IMR-90 (cell line): ENCODE data around the gene DCDC2. TPM values are rescaled to one million over a fixed set of nuclear protein-coding genes. Genes with fewer than 3 reads are reported as not detected.

ENCODE experiments used
- ATAC-seq: fragments of 200-7000 bp; cut with Tn5 transposase; 2 replicates; pipeline ENCODE4 v1.9.1; 2020; ENCODE audit warnings: low read depth, mild to moderate bottlenecking, moderate library complexity
- BruUV-seq: library from RNA; stranded (reverse); fragments of 400-500 nt; replicated peaks from 2 replicates; lab custom pipeline; 2021; lab: Mats Ljungman, UMichigan
- CTCF ChIA-PET: fragments of 300-600 bp; formaldehyde crosslinking; extraction: SDS; loops from one replicate; lab custom pipeline; 2021; ENCODE audit warnings: antibody characterized with exemption; lab: Yijun Ruan, JAX
- POLR2A ChIA-PET: fragments of 300-600 bp; sonication (Branson Sonifier 250); formaldehyde crosslinking; loops from one replicate; lab custom pipeline; 2022; ENCODE audit warnings: antibody characterized with exemption; ENCODE audit not compliant: unreplicated experiment; lab: Charles Lee
- DNase-seq: peaks from one replicate; pipeline ENCODE4 v3.0.0; 2013
- H2AFZ ChIP-seq: replicated peaks from 2 replicates; pipeline ENCODE3; 2013; ENCODE audit warnings: low read length, mild to moderate bottlenecking; ENCODE audit not compliant: poor library complexity
- H2AK5ac ChIP-seq: 2 replicates; pipeline ENCODE4 v1.6.1; 2013; ENCODE audit warnings: low read depth, low read length, inconsistent platforms
- H2AK9ac ChIP-seq: replicated peaks from 2 replicates; pipeline ENCODE3; 2013; ENCODE audit warnings: mild to moderate bottlenecking, low read depth, low read length, moderate library complexity; ENCODE audit not compliant: poor library complexity
- H2BK120ac ChIP-seq: 2 replicates; pipeline ENCODE4 v1.6.1; 2013; ENCODE audit warnings: low read depth, low read length, inconsistent platforms
- H2BK15ac ChIP-seq: 3 replicates; pipeline ENCODE4 v1.6.1; 2013; ENCODE audit warnings: low read depth, low read length, inconsistent platforms
- H2BK20ac ChIP-seq: 2 replicates; pipeline ENCODE4 v1.6.1; 2013; ENCODE audit warnings: low read depth, mild to moderate bottlenecking, inconsistent platforms, low read length, moderate library complexity
- H2BK5ac ChIP-seq: 2 replicates; pipeline ENCODE4 v1.6.1; 2013; ENCODE audit warnings: mild to moderate bottlenecking, low read depth, low read length, inconsistent platforms; ENCODE audit not compliant: poor library complexity, severe bottlenecking
- H3K14ac ChIP-seq: replicated peaks from 2 replicates; pipeline ENCODE4 v1.6.1; 2013; ENCODE audit warnings: low read depth, low read length, inconsistent platforms
- H3K18ac ChIP-seq: 2 replicates; pipeline ENCODE4 v1.6.1; 2013; ENCODE audit warnings: low read depth, low read length, control low read depth
- H3K23ac ChIP-seq: 2 replicates; pipeline ENCODE4 v1.6.1; 2013; ENCODE audit warnings: low read depth, low read length, inconsistent platforms
- H3K27ac ChIP-seq: 2 replicates; pipeline ENCODE4 v1.5.1; 2013; ENCODE audit warnings: mild to moderate bottlenecking, control low read depth, low read length; ENCODE audit not compliant: insufficient read depth
- H3K27me3 ChIP-seq: 2 replicates; pipeline ENCODE4 v1.6.1; 2013; ENCODE audit warnings: low read length; ENCODE audit not compliant: control insufficient read depth, insufficient read depth
- H3K36me3 ChIP-seq: 2 replicates; pipeline ENCODE4 v1.6.1; 2013; ENCODE audit warnings: low read length, mixed read lengths; ENCODE audit not compliant: control insufficient read depth, insufficient read depth
- H3K4ac ChIP-seq: 2 replicates; pipeline ENCODE4 v1.6.1; 2013; ENCODE audit warnings: low read depth, low read length, inconsistent platforms
- H3K4me1 ChIP-seq: 2 replicates; pipeline ENCODE4 v1.6.1; 2013; ENCODE audit warnings: low read length, mixed read lengths; ENCODE audit not compliant: control insufficient read depth, insufficient read depth
- H3K4me2 ChIP-seq: 2 replicates; pipeline ENCODE4 v1.6.1; 2013; ENCODE audit warnings: low read depth, mild to moderate bottlenecking, control low read depth, low read length, moderate library complexity
- H3K4me3 ChIP-seq: 2 replicates; pipeline ENCODE4 v1.5.1; 2013; ENCODE audit warnings: low read depth, mild to moderate bottlenecking, control low read depth, low read length, moderate library complexity; ENCODE audit not compliant: insufficient read depth
- H3K56ac ChIP-seq: 2 replicates; pipeline ENCODE4 v1.6.1; 2013; ENCODE audit warnings: low read length, inconsistent platforms; ENCODE audit not compliant: insufficient read depth; ENCODE audit errors: extremely low read depth
- H3K79me1 ChIP-seq, 2 experiments: 2 replicates each; pipeline ENCODE4 v1.6.1; 2013; ENCODE audit warnings: low read length in 2 of 2, inconsistent platforms in 1 of 2, low read depth in 1 of 2
- H3K9ac ChIP-seq: 2 replicates; pipeline ENCODE4 v1.6.1; 2013; ENCODE audit warnings: low read depth, low read length, control low read depth
- H3K9me1 ChIP-seq: 2 replicates; pipeline ENCODE4 v1.6.1; 2013; ENCODE audit warnings: low read length, inconsistent platforms; ENCODE audit not compliant: insufficient read depth
- H3K9me3 ChIP-seq: 2 replicates; pipeline ENCODE4 v1.6.1; 2013; ENCODE audit warnings: low read length; ENCODE audit not compliant: control insufficient read depth, insufficient read depth
- H4K20me1 ChIP-seq: 2 replicates; pipeline ENCODE4 v1.6.1; 2013; ENCODE audit warnings: low read length, inconsistent platforms; ENCODE audit not compliant: insufficient read depth
- H4K5ac ChIP-seq: 2 replicates; pipeline ENCODE4 v1.6.1; 2013; ENCODE audit warnings: mild to moderate bottlenecking, low read depth, low read length, control low read depth
- H4K8ac ChIP-seq, 2 experiments: 2 replicates each; pipeline ENCODE4 v1.6.1; 2013; ENCODE audit warnings: low read depth in 2 of 2, low read length in 2 of 2, control low read depth in 1 of 2, inconsistent platforms in 1 of 2
- H4K91ac ChIP-seq: 2 replicates; pipeline ENCODE4 v1.6.1; 2013; ENCODE audit warnings: low read depth, low read length, inconsistent platforms; ENCODE audit not compliant: insufficient read depth
- BHLHE40 ChIP-seq: fragments of 150-350 bp; IDR thresholded peaks from 2 replicates; pipeline ENCODE4 v1.6.1; 2016; ENCODE audit warnings: mild to moderate bottlenecking, low read depth, low read length
- CEBPB ChIP-seq: IDR thresholded peaks from 2 replicates; pipeline ENCODE4 v1.6.1; 2012; ENCODE audit warnings: low read depth, low read length, improper control_type of control experiment
- CHD1 ChIP-seq: IDR thresholded peaks from 2 replicates; pipeline ENCODE4 v1.6.1; 2012; ENCODE audit warnings: low read depth, low read length, improper control_type of control experiment
- FOS ChIP-seq: fragments of 150-350 bp; IDR thresholded peaks from 2 replicates; pipeline ENCODE4 v1.6.1; 2016; ENCODE audit warnings: low read depth, low read length
- MAFK ChIP-seq: IDR thresholded peaks from 2 replicates; pipeline ENCODE4 v1.6.1; 2012; ENCODE audit warnings: low read depth, low read length, improper control_type of control experiment
- MAZ ChIP-seq: IDR thresholded peaks from 2 replicates; pipeline ENCODE4 v1.6.1; 2012; ENCODE audit warnings: low read depth, mild to moderate bottlenecking, low read length, improper control_type of control experiment, moderate library complexity, borderline replicate concordance
- MXI1 ChIP-seq: IDR thresholded peaks from 2 replicates; pipeline ENCODE4 v1.6.1; 2012; ENCODE audit warnings: low read depth, mild to moderate bottlenecking, low read length, moderate library complexity, borderline replicate concordance
- NFE2L2 ChIP-seq: fragments of 150-350 bp; IDR thresholded peaks from 2 replicates; pipeline ENCODE4 v1.6.1; 2016; ENCODE audit warnings: low read depth, mild to moderate bottlenecking, low read length
- POLR2A ChIP-seq: IDR thresholded peaks from 2 replicates; pipeline ENCODE4 v1.6.1; 2012; ENCODE audit warnings: mild to moderate bottlenecking, low read depth, low read length
- RAD21 ChIP-seq: IDR thresholded peaks from 2 replicates; pipeline ENCODE4 v1.6.1; 2012; ENCODE audit warnings: low read length, improper control_type of control experiment
- RCOR1 ChIP-seq: IDR thresholded peaks from 2 replicates; pipeline ENCODE4 v1.6.1; 2012; ENCODE audit warnings: mild to moderate bottlenecking, low read length, improper control_type of control experiment; ENCODE audit not compliant: insufficient replicate concordance
- RFX5 ChIP-seq: IDR thresholded peaks from 2 replicates; pipeline ENCODE4 v1.8.0; 2012; ENCODE audit warnings: low read depth, mild to moderate bottlenecking, low read length, moderate library complexity
- SMC3 ChIP-seq: fragments of 150-350 bp; IDR thresholded peaks from 2 replicates; pipeline ENCODE4 v1.6.1; 2016; ENCODE audit warnings: low read depth, mild to moderate bottlenecking, antibody characterized with exemption, low read length, moderate library complexity
- WGBS, 2 experiments: methylation state at CpG; one replicate each; pipeline versions ENCODE4 v1.1.5 to v1.1.7; 2013; ENCODE audit warnings: missing lambda C conversion rate in 2 of 2; ENCODE audit not compliant: insufficient read length in 1 of 2; ENCODE audit errors: extremely low coverage in 2 of 2; 5-methylcytosine and 5-hydroxymethylcytosine counted together
- dilution Hi-C: fragments of 300-500 bp; cut with HindIII; formaldehyde crosslinking; loops from one replicate; pipeline ENCODE4 v1.14.3; 2018; ENCODE audit warnings: low sequenced_read_pairs; ENCODE audit not compliant: unreplicated experiment
- in situ Hi-C: fragments of 300-500 bp; cut with MboI; formaldehyde crosslinking; loops from 3 replicates; pipeline ENCODE4 v1.14.3; 2019; ENCODE audit warnings: low sequenced_read_pairs, inconsistent platforms, mixed read lengths
- intact Hi-C: fragments of 100-400 bp; cut with micrococcal nuclease; formaldehyde crosslinking; loops from 2 replicates; pipeline ENCODE4 v1.10.0; 2022
- polyA plus RNA-seq, 3 experiments: library from polyadenylated mRNA; depleted of rRNA; stranded (reverse); fragments of >200 nt; gene quantifications; 2 replicates each; pipeline ENCODE4 v1.2.3, GENCODE V29; 2012; ENCODE audit warnings: low replicate concordance in 1 of 3
- total RNA-seq: library from RNA; depleted of rRNA; stranded (reverse); fragments of >200 nt; gene quantifications from 2 replicates; pipeline ENCODE4 v1.2.3, GENCODE V29; 2012
- TF ChIP-seq, protein P1 (sequence below): conservative IDR thresholded peaks from 2 replicates; pipeline ENCODE4 v1.5.1; 2012; ENCODE audit warnings: mild to moderate bottlenecking, low read depth, low read length, improper control_type of control experiment
- TF ChIP-seq, protein P2 (sequence below): fragments of 150-350 bp; IDR thresholded peaks from 2 replicates; pipeline ENCODE4 v1.6.1; 2017; ENCODE audit warnings: mild to moderate bottlenecking, antibody characterized with exemption, low read length, low read depth
- TF ChIP-seq, protein P3 (sequence below): fragments of 150-350 bp; IDR thresholded peaks from 2 replicates; pipeline ENCODE4 v1.6.1; 2016; ENCODE audit warnings: low read depth, mild to moderate bottlenecking, low read length, moderate library complexity, borderline replicate concordance

The DCDC2 gene
- total and polyA plus RNA-seq, 2 of the 4 experiments (the other 2 are of a cell fraction) = not detected

DNA sequence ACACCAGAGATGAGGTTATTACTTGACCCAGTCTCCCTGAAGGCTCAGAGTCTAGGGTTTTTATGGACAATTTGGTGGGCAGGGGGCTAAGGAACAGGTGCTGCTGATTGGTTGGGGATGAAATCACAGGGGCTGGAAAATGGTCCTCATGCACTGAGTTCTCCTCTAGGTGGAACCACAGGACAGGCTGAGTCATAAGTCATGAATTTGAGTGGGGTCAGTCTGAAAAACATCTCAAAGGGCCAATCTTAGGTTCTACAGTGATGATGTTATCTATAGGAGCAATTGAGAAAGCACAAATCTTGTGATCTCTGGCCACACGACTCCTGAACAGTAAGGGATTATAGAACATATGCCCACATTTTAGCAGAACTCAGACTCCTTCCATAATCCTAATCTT lies 39.0 kb upstream of the DCDC2 start:
- WGBS, 2 experiments = no CpG with 5 or more reads among the region's 1 CpG
- dilution Hi-C loops = no loop called here
- POLR2A ChIA-PET = no interaction called here

More for the DNA sequence above, 39.0 kb upstream of the DCDC2 start:
- Histone ChIP-seq H2AFZ (no peak overlapping the region), H4K8ac (no peak overlapping the region), H3K9me3 (no peaks in the 10 kb centered on the region; the same call in 1 of the 2 replicates), H3K23ac (no peak overlapping the region), H3K9ac (no peak overlapping the region), H3K4me2 (no peak overlapping the region), H3K27me3 (no peaks in the 10 kb centered on the region), H2BK5ac (no peak overlapping the region), H2AK5ac (no peak overlapping the region), H4K5ac (no peak overlapping the region), H2AK9ac (no peak overlapping the region), H3K27ac (no peak overlapping the region), H3K79me1 (no peaks in the 10 kb centered on the region), H3K4me1 (peaks cover 5% of the 10 kb centered on the region), H2BK20ac (no peak overlapping the region), H4K20me1 (no peaks in the 10 kb centered on the region), H3K56ac (no peak overlapping the region), H2BK120ac (no peak overlapping the region), H4K91ac (no peak overlapping the region), H3K18ac (no peak overlapping the region), H3K9me1 (no peaks in the 10 kb centered on the region), H3K14ac (no peak overlapping the region), H3K4ac (no peak overlapping the region), H3K4me3 (no peak overlapping the region), H2BK15ac (no peak overlapping the region), H3K36me3 (no peaks in the 10 kb centered on the region)
- CTCF ChIA-PET = interaction anchor here (0.6 kb wide), 1 partner anchor 11 kb away, joined by 3 read pairs; no protein-coding TSS in a partner anchor
- in situ Hi-C loops = no loop called here
- DNase-seq = no peak
- ATAC-seq = no peak
- TF ChIP-seq RAD21 = no peak
- no peak for TF ChIP-seq MAZ
- TF ChIP-seq, protein P1, sequence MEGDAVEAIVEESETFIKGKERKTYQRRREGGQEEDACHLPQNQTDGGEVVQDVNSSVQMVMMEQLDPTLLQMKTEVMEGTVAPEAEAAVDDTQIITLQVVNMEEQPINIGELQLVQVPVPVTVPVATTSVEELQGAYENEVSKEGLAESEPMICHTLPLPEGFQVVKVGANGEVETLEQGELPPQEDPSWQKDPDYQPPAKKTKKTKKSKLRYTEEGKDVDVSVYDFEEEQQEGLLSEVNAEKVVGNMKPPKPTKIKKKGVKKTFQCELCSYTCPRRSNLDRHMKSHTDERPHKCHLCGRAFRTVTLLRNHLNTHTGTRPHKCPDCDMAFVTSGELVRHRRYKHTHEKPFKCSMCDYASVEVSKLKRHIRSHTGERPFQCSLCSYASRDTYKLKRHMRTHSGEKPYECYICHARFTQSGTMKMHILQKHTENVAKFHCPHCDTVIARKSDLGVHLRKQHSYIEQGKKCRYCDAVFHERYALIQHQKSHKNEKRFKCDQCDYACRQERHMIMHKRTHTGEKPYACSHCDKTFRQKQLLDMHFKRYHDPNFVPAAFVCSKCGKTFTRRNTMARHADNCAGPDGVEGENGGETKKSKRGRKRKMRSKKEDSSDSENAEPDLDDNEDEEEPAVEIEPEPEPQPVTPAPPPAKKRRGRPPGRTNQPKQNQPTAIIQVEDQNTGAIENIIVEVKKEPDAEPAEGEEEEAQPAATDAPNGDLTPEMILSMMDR = no peak
- no peak for TF ChIP-seq NFE2L2
- no peak for TF ChIP-seq FOS
- TF ChIP-seq RCOR1 = no peak
- TF ChIP-seq, protein P2, sequence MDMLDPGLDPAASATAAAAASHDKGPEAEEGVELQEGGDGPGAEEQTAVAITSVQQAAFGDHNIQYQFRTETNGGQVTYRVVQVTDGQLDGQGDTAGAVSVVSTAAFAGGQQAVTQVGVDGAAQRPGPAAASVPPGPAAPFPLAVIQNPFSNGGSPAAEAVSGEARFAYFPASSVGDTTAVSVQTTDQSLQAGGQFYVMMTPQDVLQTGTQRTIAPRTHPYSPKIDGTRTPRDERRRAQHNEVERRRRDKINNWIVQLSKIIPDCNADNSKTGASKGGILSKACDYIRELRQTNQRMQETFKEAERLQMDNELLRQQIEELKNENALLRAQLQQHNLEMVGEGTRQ = no peak
- no peak for TF ChIP-seq BHLHE40
- TF ChIP-seq MXI1 = no peak
- TF ChIP-seq MAFK = no peak
- no peak for TF ChIP-seq CEBPB
- TF ChIP-seq, protein P3, sequence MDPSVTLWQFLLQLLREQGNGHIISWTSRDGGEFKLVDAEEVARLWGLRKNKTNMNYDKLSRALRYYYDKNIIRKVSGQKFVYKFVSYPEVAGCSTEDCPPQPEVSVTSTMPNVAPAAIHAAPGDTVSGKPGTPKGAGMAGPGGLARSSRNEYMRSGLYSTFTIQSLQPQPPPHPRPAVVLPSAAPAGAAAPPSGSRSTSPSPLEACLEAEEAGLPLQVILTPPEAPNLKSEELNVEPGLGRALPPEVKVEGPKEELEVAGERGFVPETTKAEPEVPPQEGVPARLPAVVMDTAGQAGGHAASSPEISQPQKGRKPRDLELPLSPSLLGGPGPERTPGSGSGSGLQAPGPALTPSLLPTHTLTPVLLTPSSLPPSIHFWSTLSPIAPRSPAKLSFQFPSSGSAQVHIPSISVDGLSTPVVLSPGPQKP = no peak
- TF ChIP-seq CHD1 = no peak
- TF ChIP-seq RFX5 = no peak
- TF ChIP-seq POLR2A = no peak
- TF ChIP-seq SMC3 = no peak
- BruUV-seq = no TSS peak
- intact Hi-C loops = no loop called here
